Keratinocyte (primary cell): ENCODE data around the gene OAF. TPM values are rescaled to one million over a fixed set of nuclear protein-coding genes. Genes with fewer than 3 reads are reported as not detected.

Experiments used
- DNase-seq: peaks from one replicate; pipeline ENCODE4 v3.0.0-alpha.2; 2011; ENCODE audit warnings: low read depth, missing footprints, low spot score
- FAIRE-seq: peaks from 2 replicates; lab custom pipeline; 2011; peaks lifted over from hg19 to GRCh38; lab: Jason Lieb, UNC
- H2AFZ ChIP-seq: 2 replicates; pipeline ENCODE4 v1.6.0; 2012; ENCODE audit warnings: low read length, control low read depth, inconsistent platforms; ENCODE audit not compliant: control insufficient read depth
- H3K27ac ChIP-seq: 2 replicates; pipeline ENCODE4 v1.5.1; 2011; ENCODE audit warnings: low read length; ENCODE audit not compliant: control insufficient read depth, insufficient read depth
- H3K27me3 ChIP-seq: 3 replicates; pipeline ENCODE4 v1.6.0; 2011; ENCODE audit warnings: low read length; ENCODE audit not compliant: control insufficient read depth, insufficient read depth; ENCODE audit errors: extremely low read depth
- H3K36me3 ChIP-seq, 2 experiments: 2 replicates in 1 of 2; 3 replicates in 1 of 2; pipeline ENCODE4 v1.5.1; 2011; ENCODE audit warnings: low read length in 2 of 2, mild to moderate bottlenecking in 1 of 2; ENCODE audit not compliant: control insufficient read depth in 2 of 2, insufficient read depth in 2 of 2; ENCODE audit errors: extremely low read depth in 1 of 2
- H3K4me1 ChIP-seq: 3 replicates; pipeline ENCODE4 v1.5.1; 2011; ENCODE audit warnings: low read length; ENCODE audit not compliant: control insufficient read depth, insufficient read depth; ENCODE audit errors: extremely low read depth
- H3K4me2 ChIP-seq: 3 replicates; pipeline ENCODE4 v1.6.0; 2011; ENCODE audit warnings: low read depth, low read length; ENCODE audit not compliant: control insufficient read depth, insufficient read depth; ENCODE audit errors: extremely low read depth
- H3K4me3 ChIP-seq, 3 experiments: fragments of 200-600 bp in 1 of 3; sonication (generic) in 1 of 3; 2 replicates in 2 of 3; 3 replicates in 1 of 3; pipeline ENCODE4 v1.5.1; 2011 to 2016; ENCODE audit warnings: low read length in 3 of 3, mild to moderate bottlenecking in 3 of 3, control low read depth in 2 of 3, inconsistent platforms in 1 of 3, low read depth in 1 of 3, mixed read lengths in 1 of 3, mixed run types in 1 of 3, moderate library complexity in 1 of 3; ENCODE audit not compliant: control insufficient read depth in 2 of 3, insufficient read depth in 2 of 3; ENCODE audit errors: extremely low read depth in 1 of 3
- H3K79me2 ChIP-seq: 2 replicates; pipeline ENCODE4 v1.6.0; 2012; ENCODE audit warnings: low read length; ENCODE audit not compliant: control insufficient read depth, insufficient read depth
- H3K9ac ChIP-seq: 3 replicates; pipeline ENCODE4 v1.6.0; 2011; ENCODE audit warnings: low read length; ENCODE audit not compliant: control insufficient read depth, insufficient read depth; ENCODE audit errors: extremely low read depth
- H3K9me1 ChIP-seq: 3 replicates; pipeline ENCODE4 v1.6.0; 2011; ENCODE audit warnings: low read length; ENCODE audit not compliant: control insufficient read depth, insufficient read depth; ENCODE audit errors: extremely low read depth
- H3K9me3 ChIP-seq: 2 replicates; pipeline ENCODE4 v1.5.1; 2012; ENCODE audit warnings: low read depth, low read length; ENCODE audit not compliant: control insufficient read depth
- H4K20me1 ChIP-seq: 3 replicates; pipeline ENCODE4 v1.6.0; 2011; ENCODE audit warnings: low read length; ENCODE audit not compliant: control insufficient read depth, insufficient read depth; ENCODE audit errors: extremely low read depth
- CTCF ChIP-seq, 3 experiments: IDR thresholded peaks in 1 of 3; conservative IDR thresholded peaks in 1 of 3; optimal IDR thresholded peaks in 1 of 3; 2 replicates in 2 of 3; 3 replicates in 1 of 3; pipeline versions ENCODE3 to v1.5.1; 2011; ENCODE audit warnings: low read length in 3 of 3, mild to moderate bottlenecking in 3 of 3, moderate library complexity in 2 of 3, control low read depth in 1 of 3, inconsistent platforms in 1 of 3; ENCODE audit not compliant: insufficient read depth in 2 of 3; ENCODE audit errors: extremely low read depth in 1 of 3
- EZH2 ChIP-seq: IDR thresholded peaks from one replicate; pipeline ENCODE4 v1.6.1; 2012; ENCODE audit warnings: inconsistent platforms, mild to moderate bottlenecking, low read length, moderate library complexity
- dilution Hi-C: fragments of 300-500 bp; cut with MboI; formaldehyde crosslinking; loops from one replicate; pipeline ENCODE4 v1.7.0; 2020; ENCODE audit warnings: low sequenced_read_pairs; ENCODE audit not compliant: extremely low pct_ligation_motif_present
- polyA plus RNA-seq, 5 experiments: library from polyadenylated mRNA; depleted of rRNA in 3 of 5; stranded (reverse) in 3 of 5; stranded (forward) in 1 of 5; unstranded in 1 of 5; fragments of >200 nt; gene quantifications; 1 replicate in 1 of 5; 2 replicates in 3 of 5; 3 replicates in 1 of 5; pipeline versions ENCODE4 v1.2.1 to v1.2.3, GENCODE V29; 2011 to 2012; ENCODE audit warnings: missing spikeins in 2 of 5, low read depth in 1 of 5, low replicate concordance in 1 of 5

The OAF gene
- polyA plus RNA-seq, 1 donor (not counting 4 experiments of a cell fraction or from before 2014, with no cell fraction given) = 11.2 TPM

- Histone ChIP-seq H3K9ac (no peak overlapping the region), H3K4me3 (no peak overlapping the region), H3K79me2 (no peaks in the 10 kb centered on the region), H3K27ac (no peak overlapping the region), H3K4me1 (peaks cover 10% of the 10 kb centered on the region), H2AFZ (no peak overlapping the region), H3K36me3 (no peaks in the 10 kb centered on the region), H3K9me1 (no peaks in the 10 kb centered on the region), H3K9me3 (no peaks in the 10 kb centered on the region), H3K27me3 (peaks cover 20% of the 10 kb centered on the region), H3K4me2 (no peak overlapping the region), H4K20me1 (no peaks in the 10 kb centered on the region)
- no peak for DNase-seq
- FAIRE-seq = no peak
- TF ChIP-seq EZH2 (no peak), CTCF (optimal IDR thresholded peaks at IDR 0.05 in 1 of 3, IDR thresholded peaks at IDR 0.05 in 1 of 3, conservative IDR thresholded peaks at IDR 0.05 in 1 of 3; ENCODE audit: extremely low read depth in 1 of 3, insufficient read depth in 2 of 3, low read length in 3 of 3) (no peak)
- dilution Hi-C loops = no loop called here
Measured at GRCh38 chr11:120191058-120191457, 19.8 kb upstream of the OAF start.

GRCh38 chr11:120192831-120193625 lies 17.8 kb upstream of the OAF start:
- peaks cover 30% of the 10 kb centered on the region for H3K27me3 ChIP-seq

More at GRCh38 chr11:120192831-120193625, 17.8 kb upstream of the OAF start:
- Histone ChIP-seq H3K27ac (no peak overlapping the region), H3K9me3 (no peaks in the 10 kb centered on the region), H3K4me3 (no peak overlapping the region), H3K9ac (no peak overlapping the region), H3K36me3 (no peaks in the 10 kb centered on the region), H2AFZ (no peak overlapping the region), H4K20me1 (no peaks in the 10 kb centered on the region), H3K79me2 (no peaks in the 10 kb centered on the region), H3K4me2 (no peak overlapping the region), H3K4me1 (no peaks in the 10 kb centered on the region), H3K9me1 (no peaks in the 10 kb centered on the region)
- dilution Hi-C loops = no loop called here
- TF ChIP-seq CTCF (optimal IDR thresholded peaks at IDR 0.05 in 1 of 3, IDR thresholded peaks at IDR 0.05 in 1 of 3, conservative IDR thresholded peaks at IDR 0.05 in 1 of 3; ENCODE audit: extremely low read depth in 1 of 3, insufficient read depth in 2 of 3, low read length in 3 of 3) (no peak), EZH2 (no peak)
- FAIRE-seq (no peak), DNase-seq (no peak)
